ENCODE results near the gene PYGO1. TPM values are rescaled to one million over a fixed set of nuclear protein-coding genes. Genes with fewer than 3 reads are reported as not detected.

Gene PYGO1
- total and polyA plus RNA-seq, 2 of the 8 experiments (the other 6 are each of a cell fraction or from before 2014, with no cell fraction given) = 0.50 to 1.1 TPM

GRCh38 chr15:55630858-55631257 lies 42.7 kb upstream of the PYGO1 start (continued):
- no peak for TF ChIP-seq CBX5 (IDR thresholded peaks at IDR 0.05; ENCODE audit: low read depth, low read length)
- TF ChIP-seq KDM4A (IDR thresholded peaks at IDR 0.05; ENCODE audit: low read depth, low read length, severe bottlenecking) = no peak
- TF ChIP-seq SP1 (IDR thresholded peaks at IDR 0.05; ENCODE audit: low read depth, low read length) = no peak
- no peak for TF ChIP-seq HDAC2 (IDR thresholded peaks at IDR 0.05; ENCODE audit: borderline replicate concordance in 1 of 2, low read depth in 2 of 2, low read length in 2 of 2)
- TF ChIP-seq SP2 (IDR thresholded peaks at IDR 0.05; ENCODE audit: low read length) = no peak
